ENCODE measurements around the gene ARL2BP. TPM values are rescaled to one million over a fixed set of nuclear protein-coding genes. Genes with fewer than 3 reads are reported as not detected.

ARL2BP gene
- total and polyA plus RNA-seq, 12 donors: 33.4 to 57.9 (median 45.9) TPM

DNA sequence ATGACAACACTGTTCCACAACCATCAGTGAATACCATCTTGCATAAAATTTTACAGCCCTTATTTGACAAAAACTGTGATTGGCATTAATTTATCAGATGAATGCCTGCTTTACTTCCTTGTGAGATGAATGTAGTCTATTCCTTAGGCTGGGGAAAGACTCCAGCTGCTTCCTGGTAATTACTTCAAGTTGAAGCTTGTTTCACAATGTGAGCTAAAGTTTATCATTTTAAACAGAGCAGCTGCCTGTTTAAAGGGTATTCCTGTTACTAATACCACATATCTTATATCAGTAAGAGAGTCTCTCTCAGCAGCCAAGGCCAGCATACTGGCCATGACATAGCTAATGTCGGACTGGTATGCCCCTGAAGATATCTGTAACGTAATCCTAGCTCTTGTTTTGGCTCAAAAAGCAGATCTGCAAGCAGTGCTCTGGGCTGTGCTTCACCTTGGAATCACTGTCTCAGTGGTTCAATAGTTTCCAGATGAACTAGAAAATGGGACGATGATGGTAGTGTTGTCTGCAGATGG is 13.2 kb upstream of the ARL2BP start:
- intact Hi-C loops (cut with DNase I): no loop called here
- TF ChIP-seq, protein P1, sequence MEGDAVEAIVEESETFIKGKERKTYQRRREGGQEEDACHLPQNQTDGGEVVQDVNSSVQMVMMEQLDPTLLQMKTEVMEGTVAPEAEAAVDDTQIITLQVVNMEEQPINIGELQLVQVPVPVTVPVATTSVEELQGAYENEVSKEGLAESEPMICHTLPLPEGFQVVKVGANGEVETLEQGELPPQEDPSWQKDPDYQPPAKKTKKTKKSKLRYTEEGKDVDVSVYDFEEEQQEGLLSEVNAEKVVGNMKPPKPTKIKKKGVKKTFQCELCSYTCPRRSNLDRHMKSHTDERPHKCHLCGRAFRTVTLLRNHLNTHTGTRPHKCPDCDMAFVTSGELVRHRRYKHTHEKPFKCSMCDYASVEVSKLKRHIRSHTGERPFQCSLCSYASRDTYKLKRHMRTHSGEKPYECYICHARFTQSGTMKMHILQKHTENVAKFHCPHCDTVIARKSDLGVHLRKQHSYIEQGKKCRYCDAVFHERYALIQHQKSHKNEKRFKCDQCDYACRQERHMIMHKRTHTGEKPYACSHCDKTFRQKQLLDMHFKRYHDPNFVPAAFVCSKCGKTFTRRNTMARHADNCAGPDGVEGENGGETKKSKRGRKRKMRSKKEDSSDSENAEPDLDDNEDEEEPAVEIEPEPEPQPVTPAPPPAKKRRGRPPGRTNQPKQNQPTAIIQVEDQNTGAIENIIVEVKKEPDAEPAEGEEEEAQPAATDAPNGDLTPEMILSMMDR (IDR thresholded peaks at IDR 0.05): no peak
- Histone ChIP-seq H3K36me3 (peaks cover 0 to 100% (median 60%) of the 10 kb centered on the region in 9 donors), H3K4me1 (peaks cover 0 to 21% (median 7%) of the 10 kb centered on the region in 9 donors), H3K4me3 (no peak overlapping the region), H3K27me3 (no peaks in the 10 kb centered on the region), H3K27ac (no peak overlapping the region), H3K9me3 (no peaks in the 10 kb centered on the region)
- DNase-seq: no peak
- no peak for ATAC-seq
- 74 to 81% methylated on average over 3 of the region's 3 CpGs for WGBS, 2 donors

DNA sequence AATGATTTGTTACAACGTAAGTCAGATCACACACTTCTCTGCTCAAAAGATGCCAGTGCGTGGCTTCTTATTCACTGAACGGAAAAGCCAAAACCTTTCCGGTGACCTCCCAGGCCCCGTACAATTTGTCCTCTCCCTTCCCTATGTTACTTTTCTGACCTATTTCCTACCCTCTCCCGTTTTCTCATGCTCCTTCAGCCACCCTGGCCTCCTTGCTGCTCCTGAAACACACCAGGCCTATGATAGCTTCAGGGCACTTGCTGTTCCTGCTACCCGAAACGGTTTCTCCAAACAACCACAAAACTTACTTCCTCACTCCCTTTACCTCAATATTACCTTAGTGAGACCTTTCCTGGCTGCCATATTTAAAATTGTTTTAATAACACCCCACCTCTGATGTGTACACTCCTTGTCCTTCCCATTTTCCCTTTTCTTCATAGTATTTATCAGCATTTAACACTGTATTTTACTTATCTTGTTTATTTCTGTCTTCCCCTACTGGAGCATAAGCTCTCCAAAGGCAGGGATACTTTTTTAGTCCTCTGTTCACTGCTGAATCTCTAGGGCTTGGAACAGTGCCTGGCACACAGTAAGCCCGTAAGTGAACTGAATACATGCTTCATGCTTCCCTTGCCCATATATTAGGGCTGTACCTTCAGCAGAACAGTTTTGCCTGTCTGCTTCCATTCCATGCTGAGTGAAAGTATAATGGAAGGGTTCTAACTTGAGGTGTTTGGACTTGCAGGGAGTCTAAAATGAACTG is 10.9 kb upstream of the ARL2BP start:
- DNase-seq: no peak
- H3K27ac ChIP-seq: peak overlapping the region in 9 of 10 donors; percentile 21 to 79 (median 69)
- peaks cover 0 to 100% (median 43%) of the 10 kb centered on the region in 9 donors for H3K36me3 ChIP-seq
- H3K4me3 ChIP-seq: no peak overlapping the region
- 67 to 74% methylated on average over 9 of the region's 9 CpGs for WGBS, 2 donors
- no peaks in the 10 kb centered on the region for H3K27me3 ChIP-seq
- TF ChIP-seq, protein P1 (IDR thresholded peaks at IDR 0.05): no peak
- H3K9me3 ChIP-seq: no peaks in the 10 kb centered on the region
- ATAC-seq: peak; percentile 33 to 93 (median 82)
- intact Hi-C loops (cut with DNase I): no loop called here
- H3K4me1 ChIP-seq: peaks cover 0 to 21% (median 7%) of the 10 kb centered on the region in 9 donors

DNA sequence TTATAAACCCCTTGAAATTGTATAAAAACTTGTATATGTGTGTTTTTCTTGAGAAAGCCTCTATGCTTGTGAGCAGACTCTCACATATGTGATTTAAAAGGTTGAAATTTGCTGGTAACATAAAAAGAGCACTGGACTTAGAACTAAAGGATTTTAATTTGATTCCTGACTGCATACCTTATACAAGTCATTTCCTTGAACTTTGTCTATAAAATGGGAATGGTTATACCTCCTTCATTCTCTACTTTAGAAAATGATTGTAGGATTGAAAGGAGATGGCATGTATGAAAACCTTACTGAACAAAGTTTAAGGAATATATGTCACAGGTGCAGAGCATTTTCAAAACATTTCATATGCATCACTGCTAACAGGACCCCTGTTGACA is 10.4 kb upstream of the ARL2BP start:
- TF ChIP-seq, protein P1 (IDR thresholded peaks at IDR 0.05): no peak
- no peaks in the 10 kb centered on the region for H3K27me3 ChIP-seq
- peaks cover 0 to 100% (median 46%) of the 10 kb centered on the region in 9 donors for H3K36me3 ChIP-seq
- ATAC-seq (no peak), DNase-seq (no peak)
- no peaks in the 10 kb centered on the region for H3K9me3 ChIP-seq
- no peak overlapping the region for H3K4me3 ChIP-seq
- peak overlapping the region in 8 of 10 donors; percentile 21 to 79 (median 66) for H3K27ac ChIP-seq
- intact Hi-C loops (cut with DNase I): loop anchor here in 1 of 10 donors (5.0 kb wide), 1 partner anchor 37 kb away; no protein-coding TSS in a partner anchor
- peaks cover 0 to 21% (median 7%) of the 10 kb centered on the region in 9 donors for H3K4me1 ChIP-seq

DNA sequence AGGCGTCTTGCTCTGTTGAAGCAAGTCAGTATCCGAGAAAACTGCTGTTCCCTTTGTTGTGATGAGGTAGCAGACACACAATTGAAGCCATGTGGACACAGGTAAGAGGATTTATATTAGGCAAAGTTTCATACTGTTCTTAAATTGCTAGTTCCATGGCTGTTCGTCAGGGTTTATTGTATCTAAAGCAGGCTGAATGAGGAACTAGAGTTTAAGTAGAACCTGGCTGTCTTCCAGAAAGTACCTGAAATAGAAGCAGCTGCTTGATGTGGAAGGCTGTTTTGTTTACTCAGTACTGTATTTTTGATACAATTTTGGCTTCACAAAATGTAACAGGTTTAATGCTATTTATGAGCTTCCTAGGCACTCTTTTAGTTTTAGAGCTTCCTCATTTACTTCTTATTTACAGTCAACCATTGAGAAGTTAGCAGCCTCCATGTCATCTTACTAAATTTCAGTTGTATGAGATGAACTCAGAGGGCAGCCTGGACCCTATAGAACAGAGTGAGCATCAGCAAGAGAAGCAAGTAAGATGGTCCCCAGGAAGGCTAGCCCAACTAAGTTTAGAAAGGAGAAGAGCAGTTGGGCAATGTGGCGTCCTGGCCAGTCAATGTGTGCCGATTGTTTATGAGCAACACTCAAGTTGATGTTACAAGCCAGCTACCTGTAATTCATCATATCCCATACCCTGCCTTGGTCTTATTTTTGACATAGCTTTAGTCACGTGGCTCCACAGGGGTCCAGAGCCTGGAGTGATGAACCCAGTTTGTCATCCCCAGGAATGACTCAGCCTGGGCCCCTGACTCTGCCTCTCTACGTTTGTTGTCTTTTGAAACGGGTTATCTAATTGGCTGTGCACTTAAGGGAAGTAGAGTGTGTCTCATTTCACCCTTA is 9.7 kb upstream of the ARL2BP start:
- Histone ChIP-seq H3K4me3 (no peak overlapping the region), H3K27ac (peak overlapping the region in 2 of 10 donors; percentile 69 to 79), H3K4me1 (peaks cover 0 to 21% (median 7%) of the 10 kb centered on the region in 9 donors), H3K27me3 (no peaks in the 10 kb centered on the region), H3K36me3 (peaks cover 0 to 100% (median 43%) of the 10 kb centered on the region in 9 donors), H3K9me3 (no peaks in the 10 kb centered on the region)
- TF ChIP-seq, protein P1 (IDR thresholded peaks at IDR 0.05): no peak
- 69 to 76% methylated on average over 8 of the region's 8 CpGs for WGBS, 2 donors
- intact Hi-C loops (cut with DNase I): loop anchor here in 1 of 10 donors (5.0 kb wide), 1 partner anchor 38 kb away; no protein-coding TSS in a partner anchor
- no peak for DNase-seq
- ATAC-seq: peak in 4 of 8 donors; percentile 26 to 56 (median 37)

Data from heart right ventricle (tissue), 16 donors.